NK-92 (cell line): ENCODE results near the gene FUCA2.
"Not testable (repeated sequence)": the region's sequence is repeated elsewhere in the genome, so short reads cannot be mapped to it uniquely, and the experiment has no call there.

ENCODE experiments used
- DNase-seq: peaks from one replicate; lab custom pipeline; 2025; ENCODE audit not compliant: unreplicated experiment; lab: John Stamatoyannopoulos, UW

FUCA2 gene

GRCh38 chr6:143449082-143449713 lies 62.3 kb downstream of the FUCA2 start:
- DNase-seq: no peak

GRCh38 chr6:143447865-143448264 lies 63.7 kb downstream of the FUCA2 start:
- DNase-seq: not testable (repeated sequence)
